Hematopoietic multipotent progenitor cell treated with erythropoietin and hydrocortisone succinate and interleukin-3 and kit ligand, for 6 days (in vitro differentiated cells): ENCODE results near the gene FAM200B.
A peak's percentile ranks its signal among the peaks of the same experiment; 100 is the strongest.
"Not testable (repeated sequence)": the region's sequence is repeated elsewhere in the genome, so short reads cannot be mapped to it uniquely, and the experiment has no call there.

ENCODE experiments used
- DNase-seq: peaks from one replicate; pipeline ENCODE4 v3.0.0-alpha.2; 2015

FAM200B gene

GRCh38 chr4:15696866-15697265, 15.2 kb downstream of the FAM200B start:
- DNase-seq, result peak; percentile 26

GRCh38 chr4:15702941-15703403, 21.3 kb downstream of the FAM200B start, which contains the start of gene BST1:
Gene BST1 (plus strand): TSS chr4:15703065. CDS start chr4:15703145, 80 bp downstream.
- peak; percentile 80 for DNase-seq

DNA sequence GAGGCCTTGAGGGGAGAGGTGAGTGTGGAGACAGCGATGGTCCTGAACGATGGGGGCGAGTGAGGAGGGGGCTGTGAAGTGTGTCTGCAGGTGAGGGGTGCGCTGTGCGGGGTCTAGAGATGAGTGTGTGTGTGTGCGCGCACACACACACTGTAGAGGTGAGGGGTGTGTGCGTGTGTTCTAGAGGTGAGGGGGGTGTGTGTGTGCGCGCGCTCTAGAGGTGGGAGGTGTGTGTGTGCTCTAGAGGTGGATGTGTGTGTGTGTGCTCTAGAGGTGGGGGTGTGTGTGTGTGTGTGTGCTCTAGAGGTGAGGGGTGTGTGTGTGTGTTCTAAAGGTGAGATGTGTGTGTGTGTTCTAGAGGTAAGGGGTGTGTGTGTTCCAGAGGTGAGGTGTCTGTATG, 21.8 kb downstream of the FAM200B start:
- no peak for DNase-seq

- no peak for DNase-seq
Observed at GRCh38 chr4:15704129-15704528, 22.5 kb downstream of the FAM200B start.

GRCh38 chr4:15706646-15707362, 25.2 kb downstream of the FAM200B start:
- no peak for DNase-seq

DNA sequence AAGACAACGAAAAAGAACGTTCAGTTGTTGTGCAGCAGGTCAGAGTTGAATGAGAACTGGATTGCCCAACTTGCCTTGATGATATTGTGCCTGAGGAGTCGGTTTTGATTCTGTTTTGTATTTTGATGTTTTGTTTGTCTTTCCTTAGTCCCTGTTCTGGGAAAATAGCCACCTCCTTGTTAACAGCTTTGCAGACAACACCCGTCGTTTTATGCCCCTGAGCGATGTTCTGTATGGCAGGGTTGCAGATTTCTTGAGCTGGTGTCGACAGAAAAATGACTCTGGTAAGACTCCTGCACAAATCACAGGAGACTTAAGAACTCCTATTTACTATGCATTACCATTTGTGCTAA, 25.7 kb downstream of the FAM200B start:
- DNase-seq, result no peak

GRCh38 chr4:15711762-15712161, 30.1 kb downstream of the FAM200B start:
- DNase-seq, result no peak

DNA sequence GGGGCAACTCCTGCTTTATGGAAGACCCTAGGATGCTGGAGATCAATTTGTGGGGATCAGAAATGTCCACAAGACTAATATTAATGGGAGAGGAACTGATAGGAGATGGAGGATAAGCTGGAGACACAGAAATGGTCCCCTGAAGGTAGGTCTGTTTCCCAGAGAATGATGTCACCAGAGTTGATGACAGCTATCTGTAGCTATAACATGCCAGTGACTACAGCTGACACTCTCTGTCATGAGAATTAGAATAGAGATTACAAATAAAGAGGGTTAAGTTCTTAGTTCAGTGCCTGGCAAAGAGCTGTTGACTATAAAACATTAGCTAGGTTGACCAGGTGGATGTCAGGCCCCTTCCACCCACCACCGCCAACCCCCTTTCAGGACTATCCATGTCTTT, 30.6 kb downstream of the FAM200B start:
- no peak for DNase-seq

DNA sequence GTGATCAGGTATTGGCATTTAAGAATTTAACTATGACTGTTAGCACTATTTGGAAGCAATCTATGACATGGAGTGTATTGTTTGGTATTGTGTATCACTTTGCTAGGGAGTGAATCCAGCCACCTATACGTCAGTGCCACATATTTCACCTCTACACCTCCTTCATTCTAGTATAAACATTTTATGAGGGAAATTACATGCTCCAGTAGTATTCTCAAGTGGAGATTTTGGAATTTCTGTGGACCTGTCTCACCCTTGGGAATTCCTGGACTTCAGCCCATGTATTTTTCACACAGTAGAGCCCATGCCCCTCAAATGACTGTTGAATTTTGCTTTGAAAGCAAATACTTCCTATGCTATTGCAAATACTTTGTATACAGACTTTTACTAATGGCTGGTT, 32.5 kb downstream of the FAM200B start:
- DNase-seq, result no peak

DNA sequence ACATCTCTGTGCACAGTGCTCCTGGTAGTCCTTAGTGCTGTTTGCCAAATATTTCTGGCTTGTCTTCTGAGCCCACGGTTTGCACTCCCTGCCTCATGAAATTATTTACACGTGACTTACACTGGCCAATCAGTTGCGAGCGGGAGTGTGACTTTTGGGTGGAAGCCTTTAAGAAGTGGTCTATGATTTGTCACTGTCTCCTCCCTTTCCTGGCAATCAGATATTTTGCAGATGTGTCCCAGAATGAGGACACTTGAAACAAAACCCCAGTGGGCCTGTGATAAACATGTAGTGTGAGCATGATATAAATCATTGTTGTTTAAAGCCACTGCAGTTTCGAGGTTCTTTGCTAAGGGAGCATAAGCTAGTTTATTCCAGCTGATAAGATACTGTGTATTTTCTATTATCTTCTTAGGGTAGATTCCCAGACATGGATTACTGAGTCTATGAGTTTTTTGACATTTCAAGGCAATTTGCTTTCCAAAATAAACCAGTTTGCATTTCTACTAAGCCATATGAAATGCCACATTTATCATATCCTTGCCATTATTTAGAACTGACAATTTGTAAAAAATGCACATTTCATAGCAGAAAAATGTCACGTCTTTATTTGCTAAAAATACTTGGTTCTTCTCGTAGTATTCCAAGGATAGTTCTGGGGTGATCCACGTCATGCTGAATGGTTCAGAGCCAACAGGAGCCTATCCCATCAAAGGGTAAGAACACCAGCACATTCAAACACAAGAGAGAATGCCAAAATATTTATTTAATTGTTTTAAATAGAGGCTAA, 33.2 kb downstream of the FAM200B start:
- no peak for DNase-seq

GRCh38 chr4:15716115-15716514, 34.5 kb downstream of the FAM200B start:
- DNase-seq, result no peak

DNA sequence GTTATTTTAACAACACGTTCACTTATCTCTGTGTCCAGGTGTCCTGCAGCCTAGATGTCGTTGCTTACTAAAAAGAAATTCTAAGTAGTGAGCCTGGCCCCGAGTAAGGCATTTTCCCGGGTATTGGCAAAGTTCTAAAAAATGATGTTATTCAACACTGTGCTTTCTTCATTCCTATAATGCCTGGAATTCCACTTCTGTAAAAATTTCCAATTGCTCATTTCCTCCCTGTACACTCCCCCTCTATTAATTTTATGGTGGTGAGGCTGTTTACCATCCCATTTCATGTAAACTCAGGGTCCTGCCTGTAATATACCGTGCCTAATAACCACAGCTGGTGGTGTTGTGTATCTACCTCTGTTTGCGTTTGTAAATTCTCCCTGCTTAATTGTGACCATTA, 35.5 kb downstream of the FAM200B start:
- no peak for DNase-seq

DNA sequence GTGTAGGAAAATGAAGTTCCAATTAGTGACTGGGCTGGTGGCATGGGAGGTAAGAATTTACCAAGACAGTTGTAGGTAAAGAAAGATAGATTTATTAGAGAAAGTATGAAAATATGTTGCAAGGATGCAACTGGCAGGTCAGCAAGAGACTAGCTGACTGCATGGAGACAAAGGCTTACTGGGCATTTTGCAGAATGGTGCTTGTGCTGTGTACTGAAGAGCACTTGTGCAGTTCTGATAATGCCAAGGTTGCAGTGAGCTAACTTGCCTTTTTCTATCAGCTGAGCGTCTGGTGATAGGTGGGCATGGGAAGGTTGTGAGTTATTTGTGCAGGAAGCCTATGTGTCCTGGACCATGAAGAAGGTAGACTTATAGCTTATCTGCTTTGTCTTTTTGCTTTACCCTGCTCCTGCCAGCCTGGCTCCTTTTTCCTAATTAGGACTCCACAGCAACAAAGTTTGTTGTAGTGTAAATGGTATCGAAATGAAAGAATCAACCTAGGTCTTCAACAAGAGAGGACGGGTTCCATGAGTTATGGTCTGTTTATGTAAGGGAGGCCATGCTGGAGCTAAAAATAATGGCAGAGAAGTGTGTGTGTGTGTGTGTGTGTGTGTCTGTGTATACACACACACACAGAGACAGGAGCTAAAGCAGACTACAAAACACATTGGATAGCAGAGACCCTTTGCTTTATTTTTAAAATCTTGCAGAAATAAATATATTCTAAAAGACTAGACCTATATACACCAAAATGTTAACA, 36.2 kb downstream of the FAM200B start:
- DNase-seq, result no peak

DNA sequence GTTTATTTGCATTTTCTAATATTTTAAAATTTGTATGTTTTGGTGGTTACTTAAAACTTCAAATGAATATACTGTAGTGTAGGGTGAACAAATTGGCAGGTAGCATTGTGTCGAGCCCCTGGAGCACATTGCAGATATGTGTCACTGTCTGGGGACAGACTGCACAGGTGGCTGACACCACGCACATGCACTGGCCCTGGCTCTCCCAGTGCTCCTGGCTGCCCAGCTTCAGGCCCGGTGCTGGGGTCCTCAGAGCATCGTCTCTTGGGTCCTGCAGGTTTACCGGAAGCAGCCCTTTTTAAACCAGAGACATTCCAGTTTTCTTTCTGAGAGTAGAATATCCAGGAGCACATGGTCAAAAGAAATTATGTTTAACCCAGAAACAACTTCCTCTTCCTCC, 36.8 kb downstream of the FAM200B start:
- DNase-seq, result no peak

- no peak for DNase-seq
Observed at GRCh38 chr4:15718959-15719358, 37.3 kb downstream of the FAM200B start.

DNA sequence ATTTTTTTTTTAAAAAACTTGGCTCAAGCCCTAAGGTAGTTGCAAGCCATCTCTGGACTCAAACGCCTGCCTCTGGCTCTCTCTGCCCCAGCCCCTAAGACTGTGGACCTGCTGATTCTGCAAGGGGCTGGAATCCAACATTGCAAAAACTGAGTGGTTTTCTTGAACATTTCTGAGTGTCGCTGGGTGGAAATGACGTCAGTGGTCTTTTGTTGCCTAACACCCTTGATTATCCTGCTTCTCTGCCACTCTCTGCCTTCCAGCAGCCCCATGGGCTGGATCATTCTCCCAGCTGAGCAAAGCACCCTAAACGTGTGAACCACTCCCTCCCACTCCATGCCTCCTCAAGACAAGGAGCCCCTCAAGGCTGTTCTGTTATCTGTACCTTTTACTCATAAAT, 37.9 kb downstream of the FAM200B start:
- DNase-seq, result peak; percentile 30

- no peak for DNase-seq
Observed at GRCh38 chr4:15720851-15721250, 39.2 kb downstream of the FAM200B start.

- peak; percentile 46 for DNase-seq
Observed at GRCh38 chr4:15725608-15726007, 44.0 kb downstream of the FAM200B start.

GRCh38 chr4:15729910-15730533, 48.4 kb downstream of the FAM200B start:
- peak; percentile 86 for DNase-seq

DNA sequence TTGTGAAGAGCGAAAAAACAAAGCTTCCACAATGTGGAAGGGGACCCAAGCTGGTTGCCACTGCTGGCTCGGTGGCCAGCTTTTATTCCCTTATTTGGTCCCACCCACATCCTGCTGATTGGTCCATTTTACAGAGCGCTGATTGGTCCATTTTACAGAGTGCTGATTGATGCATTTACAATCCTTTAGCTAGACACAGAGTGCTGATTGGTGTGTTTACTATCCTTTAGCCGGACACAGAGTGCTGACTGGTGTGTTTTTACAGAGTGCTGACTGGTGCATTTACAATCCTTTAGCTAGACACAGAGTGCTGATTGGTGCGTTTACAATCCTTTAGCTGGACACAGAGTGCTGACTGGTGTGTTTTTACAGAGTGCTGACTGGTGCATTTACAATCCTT, 51.4 kb downstream of the FAM200B start:
- DNase-seq, result not testable (repeated sequence)

- no peak for DNase-seq
Observed at GRCh38 chr4:15735536-15735935, 53.9 kb downstream of the FAM200B start.

DNA sequence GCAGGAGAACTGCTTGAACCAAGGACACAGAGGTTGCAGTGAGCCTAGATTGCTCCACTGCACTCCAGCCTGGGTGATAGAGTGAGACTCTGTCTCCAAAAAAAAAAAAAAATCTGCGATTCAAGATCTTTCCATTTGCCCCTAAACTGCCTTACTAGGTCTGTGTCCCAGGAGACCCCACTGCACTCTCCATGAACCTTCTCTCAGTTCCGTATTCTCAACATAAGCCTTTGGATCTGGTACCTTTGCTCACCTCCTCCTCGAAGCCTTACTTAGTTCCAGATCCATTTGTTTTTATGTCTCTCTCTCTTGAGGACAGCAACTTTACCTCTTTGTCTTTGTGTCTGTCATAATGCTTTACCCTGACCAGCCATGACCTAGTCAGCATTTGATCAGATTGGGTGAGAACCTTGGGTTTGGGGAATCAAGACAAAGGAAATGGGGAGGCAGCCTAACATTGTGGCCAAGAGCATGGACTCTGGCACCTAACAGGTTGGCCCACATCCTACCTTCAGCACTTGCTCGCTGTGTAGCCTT, 55.0 kb downstream of the FAM200B start:
- no peak for DNase-seq

DNA sequence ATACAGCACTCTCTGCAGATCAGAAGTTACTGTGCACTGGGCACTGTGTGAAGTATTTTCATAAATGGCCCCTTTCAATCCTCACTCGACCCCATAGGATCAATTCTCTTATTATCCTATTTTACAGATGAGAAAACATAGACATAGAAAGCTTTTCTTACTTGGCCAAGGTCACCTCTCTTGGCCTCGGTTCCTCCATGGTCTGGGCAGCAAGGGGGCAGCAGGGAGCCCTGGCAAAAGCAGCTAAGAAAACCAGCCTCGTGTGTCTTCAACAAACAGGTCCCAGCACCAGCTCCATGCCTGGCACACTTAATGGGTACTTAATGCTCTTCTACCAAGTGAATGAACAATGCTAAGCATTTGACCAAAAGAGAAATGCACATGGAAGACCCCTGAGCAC, 55.6 kb downstream of the FAM200B start:
- no peak for DNase-seq
